Coronary artery (tissue), 2 donors: Measurements from ENCODE around the gene PCSK4.
A peak's percentile ranks its signal among the peaks of the same experiment; 100 is the strongest.
"Not testable (repeated sequence)": the region's sequence is repeated elsewhere in the genome, so short reads cannot be mapped to it uniquely, and the experiment has no call there.

Source experiments
- DNase-seq: peaks from one replicate; pipeline ENCODE4 v3.0.0-alpha.2; 2017; ENCODE audit warnings: low spot score
- H3K27ac ChIP-seq, 2 donors: fragments of 200-600 bp; sonication (generic); one replicate each; pipeline ENCODE4 v1.5.1; 2016 to 2019
- H3K4me3 ChIP-seq: fragments of 200-600 bp; sonication (generic); 2 replicates; pipeline ENCODE4 v1.5.1; 2016; ENCODE audit warnings: mild to moderate bottlenecking, moderate library complexity
- CTCF ChIP-seq: fragments of 200-600 bp; sonication (generic); IDR thresholded peaks from one replicate; pipeline ENCODE4 v1.5.1; 2019; ENCODE audit warnings: antibody characterized with exemption

PCSK4 gene

GRCh38 chr19:1502433-1503088 is 12.4 kb upstream of the PCSK4 start:
- no peak for DNase-seq
- Histone ChIP-seq H3K27ac (no peak overlapping the region), H3K4me3 (peak overlapping the region; percentile 42)
- no peak for TF ChIP-seq CTCF

GRCh38 chr19:1501200-1501595 is 11.0 kb upstream of the PCSK4 start:
- H3K4me3 ChIP-seq = no peak overlapping the region
- no peak for DNase-seq
- H3K27ac ChIP-seq = no peak overlapping the region
- TF ChIP-seq CTCF = no peak

- not testable (repeated sequence) for DNase-seq, H3K27ac ChIP-seq, H3K4me3 ChIP-seq
Measured at GRCh38 chr19:1499231-1499630, 9.1 kb upstream of the PCSK4 start.

GRCh38 chr19:1497578-1498235 is 7.6 kb upstream of the PCSK4 start:
- H3K4me3 ChIP-seq = no peak overlapping the region
- DNase-seq = no peak
- no peak overlapping the region for H3K27ac ChIP-seq
- no peak for TF ChIP-seq CTCF

- no peak overlapping the region for H3K4me3 ChIP-seq
- H3K27ac ChIP-seq = no peak overlapping the region
- DNase-seq = no peak
- no peak for TF ChIP-seq CTCF
Measured at GRCh38 chr19:1496714-1497577, 6.8 kb upstream of the PCSK4 start.

GRCh38 chr19:1495799-1496713 is 5.9 kb upstream of the PCSK4 start:
- Histone ChIP-seq H3K27ac (no peak overlapping the region), H3K4me3 (no peak overlapping the region)
- no peak for TF ChIP-seq CTCF
- no peak for DNase-seq
